ENCODE results near the gene LRRC8D.
"Not testable (repeated sequence)": the region's sequence is repeated elsewhere in the genome, so short reads cannot be mapped to it uniquely, and the experiment has no call there.

The LRRC8D gene

GRCh38 chr1:89962024-89962741, 141.4 kb downstream of the LRRC8D start:
- no peak for DNase-seq (ENCODE audit: low spot score)

DNA sequence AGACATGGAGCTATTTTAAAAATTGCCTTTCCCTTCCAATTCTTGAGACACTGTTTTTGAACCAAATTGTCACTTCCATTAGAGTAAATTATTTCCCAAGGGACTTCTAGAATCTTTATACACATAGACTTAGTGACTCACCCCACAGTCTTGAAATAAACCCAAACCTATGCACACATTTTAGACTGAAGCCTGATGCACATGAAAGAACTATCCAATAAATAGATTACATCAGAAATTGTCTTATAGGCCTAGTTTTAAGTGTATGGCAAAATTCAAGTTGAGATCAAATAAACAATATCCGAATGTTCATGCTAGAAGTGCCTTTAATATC, 141.9 kb downstream of the LRRC8D start:
- no peak for DNase-seq (ENCODE audit: low spot score)

DNA sequence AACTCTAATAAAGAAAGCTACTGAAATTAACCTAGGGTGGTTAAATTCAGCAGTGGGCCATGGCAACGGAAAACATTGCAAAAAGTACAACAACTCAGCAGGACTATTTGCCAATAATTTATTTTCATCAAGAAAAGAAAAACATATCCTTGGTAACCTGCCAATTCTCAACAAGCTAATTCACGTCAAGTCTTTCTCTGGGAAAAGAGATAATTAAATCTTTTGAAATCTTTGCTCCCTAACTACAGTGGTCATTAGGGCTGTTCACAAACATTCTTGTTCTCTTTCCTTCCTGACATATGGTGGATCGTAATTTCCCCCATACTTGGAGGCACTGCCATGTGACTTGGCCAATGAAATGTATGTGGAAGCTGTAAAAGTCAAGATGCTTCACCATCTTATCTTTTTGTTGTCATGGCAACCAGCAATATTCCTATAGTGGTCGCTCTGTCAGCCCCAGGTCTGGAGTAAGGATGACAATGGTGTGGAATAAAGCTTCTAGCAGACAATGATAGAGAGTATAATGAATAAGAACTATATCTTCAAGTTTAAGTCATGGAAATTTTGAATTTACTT, 144.4 kb downstream of the LRRC8D start:
- no peak for DNase-seq (ENCODE audit: low spot score)

DNA sequence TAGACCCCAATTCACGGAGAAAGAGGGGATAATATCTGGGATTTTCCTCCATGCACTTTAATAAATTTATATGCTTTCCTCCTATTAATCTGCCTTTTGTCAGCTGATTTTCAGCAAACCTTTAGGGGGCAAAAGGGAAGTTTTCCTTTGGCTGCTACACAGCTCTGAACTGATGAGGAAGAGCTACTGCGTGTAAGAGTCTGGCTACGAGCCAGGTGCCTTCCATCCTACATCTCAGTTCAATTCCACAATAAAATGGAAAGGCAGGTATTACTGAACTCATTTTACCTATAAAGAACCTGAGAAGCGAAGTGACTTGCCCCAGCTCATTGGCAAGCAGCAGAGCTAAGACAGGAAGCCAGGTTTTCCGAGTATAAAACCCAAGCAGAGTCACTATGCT, 145.8 kb downstream of the LRRC8D start:
- DNase-seq (ENCODE audit: low spot score), result no peak

DNA sequence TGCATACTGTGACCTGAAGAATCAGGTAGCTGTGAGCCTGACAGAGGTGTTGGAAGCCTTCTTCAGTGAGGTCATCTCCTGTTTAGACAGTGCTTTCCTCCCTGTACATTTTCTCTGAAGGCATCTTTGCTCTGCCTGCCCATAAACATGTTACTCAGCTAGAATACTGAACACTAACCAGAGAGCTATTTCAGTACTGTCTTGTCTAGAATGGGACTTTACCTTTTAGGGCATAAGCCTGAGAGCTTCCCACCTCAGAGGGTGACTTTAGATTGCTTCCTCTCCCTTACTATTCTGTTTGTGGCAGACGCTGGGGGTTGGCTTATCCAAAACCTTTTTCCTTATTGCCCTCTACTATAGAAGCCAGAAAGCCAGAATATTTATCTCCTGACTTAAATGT, 150.8 kb downstream of the LRRC8D start:
- no peak for DNase-seq (ENCODE audit: low spot score)

DNA sequence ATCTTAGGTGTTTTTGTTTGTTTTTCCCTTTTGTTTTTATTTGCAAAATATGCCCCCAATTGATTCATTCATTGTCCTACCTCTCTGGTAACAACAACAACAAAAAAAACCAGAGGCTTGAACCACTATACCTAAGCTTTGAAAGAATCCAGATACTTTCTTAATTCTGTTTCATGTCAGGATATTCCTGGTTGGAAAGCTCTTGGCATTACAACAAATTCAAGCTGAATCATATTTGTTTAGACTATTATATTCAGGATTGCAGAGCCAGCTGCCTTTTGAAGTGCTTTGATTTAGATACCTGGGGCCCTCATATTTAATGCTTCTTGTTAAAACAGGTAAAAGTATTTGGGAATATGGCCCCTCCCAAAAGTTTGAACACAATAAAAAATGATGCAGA, 151.2 kb downstream of the LRRC8D start:
- no peak for DNase-seq (ENCODE audit: low spot score)

GRCh38 chr1:89973471-89974127, 152.8 kb downstream of the LRRC8D start:
- no peak for DNase-seq (ENCODE audit: low spot score)

DNA sequence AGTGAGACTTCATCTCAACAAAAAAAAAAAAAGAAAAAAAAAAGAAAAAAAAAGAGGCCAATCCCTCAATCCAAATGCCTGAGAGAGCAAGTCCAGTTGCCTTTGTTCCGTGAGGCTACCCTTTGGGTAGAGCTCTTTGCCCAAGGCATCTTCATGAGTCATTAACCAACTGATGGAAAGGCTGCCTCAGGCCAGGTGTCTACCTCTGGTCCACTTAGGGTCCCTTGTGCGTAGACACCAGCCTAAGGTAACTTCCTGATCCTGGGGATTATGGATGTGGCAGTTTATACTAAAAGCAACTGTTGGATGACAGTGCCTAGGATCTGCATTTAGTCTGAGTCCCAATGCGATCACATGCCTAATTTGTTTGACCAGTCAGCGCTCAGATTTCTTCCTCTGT, 153.4 kb downstream of the LRRC8D start:
- DNase-seq (ENCODE audit: low spot score), result no peak

- no peak for DNase-seq (ENCODE audit: low spot score)
These were observed 154.1 kb downstream of the LRRC8D start for GRCh38 chr1:89974696-89975470.

DNA sequence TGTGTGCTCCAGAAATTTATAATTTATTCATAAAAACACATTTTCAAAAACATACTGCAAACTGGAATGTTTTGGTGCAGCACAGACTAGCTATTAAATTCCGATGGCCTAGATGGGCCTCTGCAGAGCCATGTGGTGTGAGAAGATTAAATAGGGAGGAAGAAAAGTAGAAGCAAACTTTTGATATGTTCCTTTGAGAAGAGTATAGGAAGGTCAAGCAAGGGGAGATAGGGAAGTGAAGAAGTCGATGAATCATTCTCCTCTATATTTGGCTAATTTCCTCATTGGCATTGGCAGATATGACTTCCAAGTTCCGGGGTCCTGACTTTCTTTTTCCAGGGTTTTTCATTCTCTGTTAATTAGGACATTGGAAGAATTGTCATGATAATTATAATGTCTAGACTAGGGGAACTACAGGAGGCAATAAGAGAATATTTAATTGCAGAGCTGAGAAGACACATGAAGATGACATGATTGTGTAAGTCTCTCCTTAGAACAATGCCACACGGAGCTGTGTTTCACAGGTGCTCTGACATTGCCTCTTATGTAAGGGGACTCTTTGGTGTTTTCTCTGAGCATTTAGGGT, 154.8 kb downstream of the LRRC8D start:
- DNase-seq (ENCODE audit: low spot score), result no peak

GRCh38 chr1:89978755-89979154, 157.9 kb downstream of the LRRC8D start:
- no peak for DNase-seq (ENCODE audit: low spot score)

GRCh38 chr1:89980605-89981004, 159.8 kb downstream of the LRRC8D start:
- no peak for DNase-seq (ENCODE audit: low spot score)

GRCh38 chr1:89982846-89983245, 162.0 kb downstream of the LRRC8D start:
- DNase-seq (ENCODE audit: low spot score), result not testable (repeated sequence)

DNA sequence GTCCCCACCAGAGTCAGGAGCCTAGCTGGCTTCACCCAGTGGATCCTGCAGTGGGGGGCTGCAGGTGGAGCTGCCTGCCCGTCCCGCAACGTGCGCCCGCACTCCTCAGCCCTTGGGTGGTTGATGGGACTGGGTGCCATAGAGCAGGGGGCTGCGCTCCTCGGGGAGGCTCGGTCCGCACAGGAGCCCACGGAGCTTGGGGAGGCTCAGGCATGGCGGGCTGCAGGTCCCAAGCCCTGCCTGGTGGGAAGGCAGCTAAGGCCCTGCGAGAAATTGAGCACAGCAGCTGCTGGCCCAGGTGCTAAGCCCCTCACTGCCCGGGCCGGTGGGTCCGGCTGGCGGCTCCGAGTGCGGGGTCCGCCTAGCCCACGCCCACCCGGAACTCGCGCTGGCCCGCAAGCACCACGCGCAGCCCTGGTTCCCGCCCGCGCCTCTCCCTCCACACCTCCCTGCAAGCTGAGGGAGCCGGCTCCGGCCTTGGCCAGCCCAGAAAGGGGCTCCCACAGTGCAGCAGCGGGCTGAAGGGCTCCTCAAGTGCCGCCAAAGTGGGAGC, 163.8 kb downstream of the LRRC8D start:
- DNase-seq (ENCODE audit: low spot score), result not testable (repeated sequence)

DNA sequence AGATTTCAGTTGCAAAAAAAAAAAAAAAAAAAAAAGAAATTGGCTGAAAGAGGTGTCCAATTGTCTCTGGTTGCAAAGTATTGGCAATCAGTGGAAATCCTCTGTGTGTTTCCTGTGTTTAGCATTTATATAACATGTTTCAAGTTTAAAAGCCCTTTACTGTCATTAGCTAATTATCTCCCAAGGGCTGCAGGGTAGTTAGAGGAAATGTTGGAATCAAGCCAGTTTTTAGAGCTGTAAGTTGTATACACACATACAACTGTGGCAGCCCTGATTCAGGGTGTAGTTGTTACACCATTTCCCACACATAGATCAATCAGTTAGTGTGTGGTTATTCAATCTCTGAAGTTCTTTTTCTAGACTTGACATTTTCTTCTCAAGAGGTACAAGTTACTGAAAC, 165.2 kb downstream of the LRRC8D start:
- no peak for DNase-seq (ENCODE audit: low spot score)

Measured in NAMALWA (cell line).